Transverse colon (tissue), 4 donors: ENCODE results near the gene VASN.

Experiments
- EP300 ChIP-seq: sonication (generic); formaldehyde crosslinking; IDR thresholded peaks from one replicate; pipeline ENCODE4 v1.6.1; 2017; ENCODE audit warnings: antibody characterized with exemption, low read depth
- POLR2A ChIP-seq: fragments of 450-650 bp; IDR thresholded peaks from one replicate; pipeline ENCODE4 v1.6.1; 2016; ENCODE audit warnings: antibody characterized with exemption, mild to moderate bottlenecking, moderate library complexity
- POLR2AphosphoS5 ChIP-seq, 3 donors: sonication (generic); formaldehyde crosslinking; IDR thresholded peaks; one replicate each; pipeline ENCODE4 v1.6.1; 2016; ENCODE audit warnings: antibody characterized with exemption in 3 of 3
- TF ChIP-seq, protein P1 (sequence below), 5 experiments: fragments of 200-600 bp in 3 of 5; fragments of 450-650 bp in 2 of 5; sonication (generic) in 3 of 5; IDR thresholded peaks; 1 replicate in 2 of 5; 2 replicates in 3 of 5; pipeline ENCODE4 v1.5.1; 2016 to 2017; ENCODE audit warnings: antibody characterized with exemption in 5 of 5, inconsistent platforms in 3 of 5, mild to moderate bottlenecking in 2 of 5, moderate library complexity in 1 of 5

GRCh38 chr16:4393240-4393600 lies 21.6 kb downstream of the VASN start:
- TF ChIP-seq, protein P1, sequence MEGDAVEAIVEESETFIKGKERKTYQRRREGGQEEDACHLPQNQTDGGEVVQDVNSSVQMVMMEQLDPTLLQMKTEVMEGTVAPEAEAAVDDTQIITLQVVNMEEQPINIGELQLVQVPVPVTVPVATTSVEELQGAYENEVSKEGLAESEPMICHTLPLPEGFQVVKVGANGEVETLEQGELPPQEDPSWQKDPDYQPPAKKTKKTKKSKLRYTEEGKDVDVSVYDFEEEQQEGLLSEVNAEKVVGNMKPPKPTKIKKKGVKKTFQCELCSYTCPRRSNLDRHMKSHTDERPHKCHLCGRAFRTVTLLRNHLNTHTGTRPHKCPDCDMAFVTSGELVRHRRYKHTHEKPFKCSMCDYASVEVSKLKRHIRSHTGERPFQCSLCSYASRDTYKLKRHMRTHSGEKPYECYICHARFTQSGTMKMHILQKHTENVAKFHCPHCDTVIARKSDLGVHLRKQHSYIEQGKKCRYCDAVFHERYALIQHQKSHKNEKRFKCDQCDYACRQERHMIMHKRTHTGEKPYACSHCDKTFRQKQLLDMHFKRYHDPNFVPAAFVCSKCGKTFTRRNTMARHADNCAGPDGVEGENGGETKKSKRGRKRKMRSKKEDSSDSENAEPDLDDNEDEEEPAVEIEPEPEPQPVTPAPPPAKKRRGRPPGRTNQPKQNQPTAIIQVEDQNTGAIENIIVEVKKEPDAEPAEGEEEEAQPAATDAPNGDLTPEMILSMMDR (IDR thresholded peaks at IDR 0.05), result no peak
- TF ChIP-seq POLR2AphosphoS5 (IDR thresholded peaks at IDR 0.05) (no peak), POLR2A (no peak), EP300 (no peak)
